HG03064 (cell line): Measurements from ENCODE around the gene FAM133A.
A peak's percentile ranks its signal among the peaks of the same experiment; 100 is the strongest.

Source experiments
- ATAC-seq: cut with Tn5 transposase; IDR thresholded peaks from one replicate; pipeline ENCODE4 v1.9.1; 2021; ENCODE audit warnings: low read depth; ENCODE audit not compliant: unreplicated experiment

FAM133A gene

GRCh38 chrX:93673869-93674271 is at the start of gene FAM133A:
Gene FAM133A (plus strand): TSS chrX:93674206. CDS start chrX:93709420, 35,214 bp downstream.
- ATAC-seq, result no peak

- no peak for ATAC-seq
These were observed 36.4 kb upstream of the FAM133A start for GRCh38 chrX:93637591-93637990.

- no peak for ATAC-seq
These were observed 24.6 kb upstream of the FAM133A start for GRCh38 chrX:93649381-93649780.

GRCh38 chrX:93660575-93660974 is 13.4 kb upstream of the FAM133A start:
- no peak for ATAC-seq

- ATAC-seq, result peak; percentile 59
These were observed 744 bp upstream of the FAM133A start, which contains the start of gene NAP1L3 for GRCh38 chrX:93673056-93673868. Gene NAP1L3 (minus strand): TSS chrX:93673578. CDS start chrX:93673304, 274 bp downstream.

- ATAC-seq, result no peak
These were observed 22.0 kb downstream of the FAM133A start for GRCh38 chrX:93695981-93696380.

GRCh38 chrX:93703701-93704100 is 29.7 kb downstream of the FAM133A start:
- ATAC-seq, result no peak

GRCh38 chrX:93711076-93711475 is 37.1 kb downstream of the FAM133A start:
- ATAC-seq, result no peak

- ATAC-seq, result no peak
These were observed 67.8 kb downstream of the FAM133A start for GRCh38 chrX:93741811-93742210.

GRCh38 chrX:93760163-93760562 is 86.2 kb downstream of the FAM133A start:
- ATAC-seq, result no peak
